Head of caudate nucleus (tissue), 42 donors: ENCODE data around the gene OSGEP.
A peak's percentile ranks its signal among the peaks of the same experiment; 100 is the strongest.
"Not testable (repeated sequence)": the region's sequence is repeated elsewhere in the genome, so short reads cannot be mapped to it uniquely, and the experiment has no call there.

Experiments
- DNase-seq, 42 donors: peaks; one replicate each; pipeline versions ENCODE4 v3.0.0 to v3.0.0-alpha.2; 2020 to 2021; ENCODE audit warnings: mixed read lengths in 7 of 42
- intact Hi-C: fragments of 100-400 bp; cut with DNase I; formaldehyde crosslinking; loops from one replicate; pipeline ENCODE4 v1.15.0; 2022

OSGEP gene

DNA sequence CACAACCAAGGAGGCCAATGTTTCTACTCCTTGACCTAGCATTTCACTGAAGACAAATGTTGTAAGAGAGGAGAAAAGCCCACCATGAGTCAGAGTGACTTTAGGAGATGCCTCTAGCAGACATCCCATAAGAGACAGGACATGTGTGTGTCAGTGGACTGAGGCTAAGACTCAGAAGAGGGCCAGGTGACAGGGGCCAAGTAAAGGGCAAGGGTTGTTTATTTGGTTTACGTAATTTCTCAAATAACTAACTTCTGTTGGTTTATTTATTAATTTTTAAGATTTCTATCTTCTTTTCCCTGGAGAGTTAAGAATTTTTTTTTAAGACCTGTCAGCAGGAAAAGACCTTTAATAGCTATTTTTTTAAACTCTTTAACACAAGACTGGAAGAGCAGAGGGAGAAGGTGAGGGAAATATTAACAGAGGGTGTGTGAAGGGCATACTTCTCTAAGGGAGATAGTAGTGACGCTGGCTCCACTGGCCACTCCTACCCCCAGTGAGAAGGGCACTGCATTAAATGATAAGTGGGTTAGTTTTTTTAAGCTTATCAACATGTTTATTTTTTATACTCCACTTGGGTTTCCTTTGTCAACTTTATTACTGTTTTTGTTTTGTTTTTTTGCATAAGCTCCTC lies 18.0 kb upstream of the OSGEP start:
- intact Hi-C loops = no loop called here
- DNase-seq = no peak

GRCh38 chr14:20470603-20470901 lies 15.9 kb upstream of the OSGEP start:
- DNase-seq = no peak
- intact Hi-C loops = no loop called here

GRCh38 chr14:20469890-20470602 lies 15.4 kb upstream of the OSGEP start:
- DNase-seq = peak in 33 of 42 donors; percentile 9 to 80 (median 32)
- intact Hi-C loops = no loop called here

DNA sequence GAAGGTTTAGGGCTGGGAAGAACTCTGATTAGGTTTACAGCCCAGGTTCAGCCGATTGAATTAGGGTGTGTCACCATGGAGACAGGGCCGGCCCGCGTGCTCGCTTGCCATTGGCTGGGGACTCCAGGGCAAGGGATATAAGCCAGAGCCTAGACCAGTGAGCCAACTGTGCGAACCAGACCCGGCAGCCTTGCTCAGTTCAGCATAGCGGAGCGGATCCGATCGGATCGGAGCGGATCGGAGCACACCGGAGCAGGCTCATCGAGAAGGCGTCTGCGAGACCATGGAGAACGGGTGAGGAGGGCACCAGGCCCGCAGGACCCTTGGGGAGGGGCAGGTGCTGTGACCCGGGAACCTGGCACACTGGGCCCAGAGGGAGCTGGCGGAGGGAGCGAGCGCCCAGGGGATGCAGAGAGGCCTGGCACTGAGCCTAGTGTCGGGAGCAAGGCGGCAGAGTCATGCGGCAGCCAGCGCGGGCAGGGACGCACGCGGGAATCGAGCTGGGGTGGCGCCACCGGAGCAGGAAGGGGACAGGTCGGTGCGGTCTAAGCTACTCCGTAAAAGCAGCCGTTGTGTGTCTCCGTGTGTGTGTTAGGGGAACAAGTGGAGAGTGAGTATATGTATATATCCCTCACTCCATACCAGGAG lies 14.8 kb upstream of the OSGEP start, which contains the start of gene PNP:
PNP (plus strand) TSS at position 165 of the 648 bp plus-strand sequence; CDS start at position 284, 119 bp downstream.
- DNase-seq = peak; percentile 75 to 97 (median 90)
- intact Hi-C loops = no loop called here

DNA sequence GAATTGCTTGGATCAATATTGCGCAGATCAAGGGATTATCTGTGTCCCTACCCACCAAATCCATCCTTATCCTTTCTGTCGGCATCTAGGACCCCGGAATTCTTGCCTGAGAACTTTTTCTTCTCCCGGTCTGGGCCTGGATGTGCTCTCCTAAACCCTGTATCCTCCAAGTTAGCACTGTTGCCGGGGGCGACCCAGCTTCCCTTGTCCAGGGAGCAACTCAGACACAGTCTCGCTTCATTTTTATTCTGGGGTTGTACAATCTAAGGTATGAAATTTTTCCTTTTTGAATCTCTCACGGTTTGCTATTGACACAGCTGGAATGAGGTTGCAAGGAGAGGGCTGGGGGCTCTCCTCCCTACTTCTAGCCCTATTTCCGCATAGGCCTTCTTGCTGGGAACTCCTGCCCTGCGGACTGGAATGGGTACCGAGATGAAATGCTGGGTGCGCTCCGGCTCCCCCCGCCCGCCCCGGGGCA lies 14.2 kb upstream of the OSGEP start:
- peak in 19 of 42 donors; percentile 6 to 53 (median 16) for DNase-seq
- intact Hi-C loops = no loop called here

- intact Hi-C loops = loop anchor here (2.0 kb wide), 1 partner anchor 119 kb away; the partner anchor contains the start of gene PARP2
- DNase-seq = peak; percentile 97 to 100 (median 99)
Observed at GRCh38 chr14:20461225-20462141, 6.9 kb upstream of the OSGEP start, which contains the start of gene PIP4P1. Gene PIP4P1 (minus strand): TSS chr14:20461434. CDS start chr14:20461325, 109 bp downstream.

- peak in 5 of 42 donors; percentile 5 to 29 (median 16) for DNase-seq
- intact Hi-C loops = loop anchor here (2.0 kb wide), 1 partner anchor 118 kb away; the partner anchor contains the start of gene PARP2
Observed at GRCh38 chr14:20460458-20461224, 6.0 kb upstream of the OSGEP start.

DNA sequence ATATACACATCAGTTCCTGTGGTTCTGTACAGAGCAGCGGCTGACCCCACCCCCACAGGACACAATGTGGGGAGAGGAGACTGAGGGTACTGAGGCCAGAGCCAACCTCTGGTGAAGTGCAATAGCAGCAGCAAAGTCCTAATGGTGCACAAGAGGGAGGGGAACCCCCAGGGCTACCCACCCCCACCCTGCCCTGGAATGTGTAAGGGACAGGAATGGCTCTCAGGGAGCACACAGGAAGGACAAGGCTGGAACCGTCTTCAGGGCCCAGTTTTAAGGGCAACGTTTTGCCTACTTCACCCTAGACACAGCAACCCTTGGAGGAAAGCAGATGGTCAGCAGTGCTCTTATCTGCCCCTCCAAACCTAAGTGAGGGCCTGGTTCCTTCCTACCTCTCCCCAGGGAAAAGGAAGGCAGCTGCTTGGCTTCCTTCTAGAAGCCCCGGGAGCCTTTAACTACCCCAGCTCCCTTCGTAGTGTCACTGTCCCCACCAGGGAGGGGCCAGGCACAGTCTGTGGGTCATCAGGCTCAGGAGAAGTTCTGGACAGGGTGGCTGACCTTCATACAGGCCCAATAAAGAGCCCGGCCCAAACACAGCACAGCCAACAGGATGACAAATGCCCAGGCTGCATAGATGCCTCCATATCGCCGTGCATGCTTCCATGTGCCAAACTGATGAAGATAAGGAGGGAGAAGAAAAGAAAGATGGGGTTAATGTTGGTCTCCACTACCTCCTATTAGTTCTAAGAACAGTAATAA lies 3.6 kb upstream of the OSGEP start:
- no peak for DNase-seq
- intact Hi-C loops = loop anchor here (5.0 to 10.0 kb wide), 2 partner anchors 154 to 227 kb away; partner anchors contain the start of genes ANG and RNASE4

DNA sequence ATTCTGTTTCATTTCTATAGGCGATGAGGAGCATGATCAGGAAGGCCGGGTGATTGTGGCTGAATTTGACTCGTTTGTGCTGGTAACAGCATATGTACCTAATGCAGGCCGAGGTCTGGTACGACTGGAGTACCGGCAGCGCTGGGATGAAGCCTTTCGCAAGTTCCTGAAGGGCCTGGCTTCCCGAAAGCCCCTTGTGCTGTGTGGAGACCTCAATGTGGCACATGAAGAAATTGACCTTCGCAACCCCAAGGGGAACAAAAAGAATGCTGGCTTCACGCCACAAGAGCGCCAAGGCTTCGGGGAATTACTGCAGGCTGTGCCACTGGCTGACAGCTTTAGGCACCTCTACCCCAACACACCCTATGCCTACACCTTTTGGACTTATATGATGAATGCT lies 2.4 kb upstream of the OSGEP start:
- DNase-seq = peak in 3 of 42 donors; percentile 5 to 39 (median 8)

GRCh38 chr14:20455355-20456300 lies 1.0 kb upstream of the OSGEP start:
- intact Hi-C loops = loop anchor here (2.0 to 10.0 kb wide), 3 partner anchors 43 to 229 kb away; partner anchors contain the start of genes ANG, RNASE4 and TEP1
- DNase-seq = peak in 26 of 42 donors; percentile 34 to 77 (median 60)

More for the DNA sequence above, 2.4 kb upstream of the OSGEP start:
- intact Hi-C loops = loop anchor here (5.0 to 10.0 kb wide), 2 partner anchors 155 to 228 kb away; partner anchors contain the start of genes ANG and RNASE4

GRCh38 chr14:20452831-20453230 lies 1.8 kb downstream of the OSGEP start:
- intact Hi-C loops = loop anchor here (10.0 kb wide), 1 partner anchor 232 kb away; the partner anchor contains the start of genes ANG and RNASE4

GRCh38 chr14:20446889-20447288 lies 7.7 kb downstream of the OSGEP start:
- intact Hi-C loops = no loop called here
- DNase-seq = no peak

More at GRCh38 chr14:20452831-20453230, 1.8 kb downstream of the OSGEP start:
- not testable (repeated sequence) for DNase-seq

DNA sequence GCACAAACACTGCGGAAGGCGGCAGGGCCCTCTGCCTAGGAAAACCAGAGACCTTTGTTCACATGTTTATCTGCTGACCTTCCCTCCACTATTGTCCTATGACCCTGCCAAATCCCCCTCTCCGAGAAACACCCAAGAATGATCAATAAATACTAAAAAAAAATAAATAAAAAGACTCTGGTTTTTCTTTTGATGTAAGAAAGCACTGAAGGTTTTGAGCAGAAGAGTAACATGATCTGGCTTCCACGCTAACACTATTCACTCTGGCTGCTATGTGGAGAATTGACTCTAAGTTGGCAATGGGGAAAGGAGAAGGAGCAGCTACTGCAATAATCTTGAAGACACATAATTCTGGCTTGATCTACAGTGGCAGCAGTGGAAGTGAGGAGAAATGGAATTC lies 11.0 kb downstream of the OSGEP start:
- intact Hi-C loops, DNase-seq: not testable (repeated sequence)

GRCh38 chr14:20441461-20441860 lies 13.2 kb downstream of the OSGEP start:
- no peak for DNase-seq
- intact Hi-C loops = no loop called here

GRCh38 chr14:20440882-20441281 lies 13.7 kb downstream of the OSGEP start:
- no peak for DNase-seq
- intact Hi-C loops = no loop called here

GRCh38 chr14:20440465-20440864 lies 14.1 kb downstream of the OSGEP start:
- no peak for DNase-seq
- intact Hi-C loops = no loop called here
